ENCODE measurements around the gene ZIK1. TPM values are rescaled to one million over a fixed set of nuclear protein-coding genes. Genes with fewer than 3 reads are reported as not detected.

ZIK1 gene
- total and polyA plus RNA-seq, 2 of the 8 experiments (the other 6 are each of a cell fraction or from before 2014, with no cell fraction given), result 19.4 to 36.5 TPM

DNA sequence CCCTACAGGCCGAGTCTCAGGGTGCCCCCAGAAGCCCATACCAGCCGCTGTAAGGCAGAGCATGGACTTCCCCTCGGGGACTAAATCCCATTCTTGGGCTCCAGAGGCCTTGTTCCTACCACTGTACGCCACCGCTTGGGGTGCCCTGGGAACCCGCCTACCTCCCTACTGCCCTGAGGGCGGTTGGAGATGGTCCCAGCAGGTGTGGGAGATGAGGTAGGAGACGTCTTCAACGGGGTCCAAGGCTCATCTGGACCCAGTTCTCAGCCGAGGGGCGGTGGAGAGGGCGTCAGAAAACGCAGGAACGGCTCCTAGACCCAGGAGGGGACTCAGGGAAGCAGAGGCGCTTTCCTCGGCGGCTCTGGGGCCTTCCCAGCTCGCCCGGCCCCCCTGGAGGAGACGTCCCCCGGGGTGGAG, 833 bp upstream of the ZIK1 start:
- POLR2A ChIA-PET (ENCODE audit: partially characterized antibody), result interaction anchor here (0.6 to 2.1 kb wide), 14 partner anchors 8 to 247 kb away, joined by 3 to 11 read pairs (median 3); partner anchors contain the start of genes ZNF134, ZNF154, ZNF211 and ZNF530
- no peak overlapping the region for H3K14ac ChIP-seq (ENCODE audit: insufficient read length)
- H3K79me1 ChIP-seq (ENCODE audit: low read depth, low read length), result peaks cover 17% of the 10 kb centered on the region
- peak overlapping the region; percentile 30; the same call in 1 of the 2 replicates for H2BK12ac ChIP-seq (ENCODE audit: low read depth, low read length)
- CTCF ChIA-PET (ENCODE audit: partially characterized antibody), result no interaction called here
- DNase-seq (ENCODE audit: low read depth in 1 of 2, low spot score in 2 of 2) (no peak), FAIRE-seq (no peak)
- peak overlapping the region; percentile 4 for H4K91ac ChIP-seq (replicated peaks; ENCODE audit: insufficient read length, low read length)
- peak overlapping the region; percentile 42 to 95 (median 93) for H3K4me3 ChIP-seq (ENCODE audit: extremely low read depth in 1 of 4, insufficient read depth in 2 of 4, low read depth in 3 of 4, low read length in 4 of 4)
- 33% methylated on average over 21 of the region's 21 CpGs; no CpG with 5 or more reads in 1 of the 2 experiments for WGBS, 2 experiments (ENCODE audit: extremely low coverage in 1 of 2, insufficient coverage in 1 of 2, insufficient read length in 1 of 2, insufficient replicate concordance in 2 of 2, low coverage in 1 of 2, low lambda C conversion rate in 2 of 2, missing lambda C conversion rate in 1 of 2)
- no peak overlapping the region for H2BK15ac ChIP-seq (ENCODE audit: low read length)
- H2BK5ac ChIP-seq (ENCODE audit: low read depth, low read length), result no peak overlapping the region; the same call in 1 of the 2 replicates
- H2BK20ac ChIP-seq (ENCODE audit: low read length), result no peak overlapping the region
- H3K36me3 ChIP-seq (ENCODE audit: control insufficient read depth in 2 of 4, insufficient read depth in 4 of 4, low read length in 3 of 4), result peaks cover 7 to 25% (median 16%) of the 10 kb centered on the region in 4 experiments; a peak in 7 of 8 replicates
- no peak overlapping the region; the same call in 1 of the 2 replicates for H3K27ac ChIP-seq (ENCODE audit: low read depth, low read length)
- peak overlapping the region; percentile 27 for H4K5ac ChIP-seq (ENCODE audit: insufficient read length, low read depth, low read length)
- H2BK120ac ChIP-seq (replicated peaks; ENCODE audit: low read depth, low read length), result no peak overlapping the region
- peaks cover 14 to 22% of the 10 kb centered on the region in 2 experiments; a peak in 3 of 4 replicates for H3K9me3 ChIP-seq (ENCODE audit: insufficient read depth in 2 of 2, low read depth in 1 of 2, low read length in 1 of 2)
- peak overlapping the region; percentile 81 to 98 for H3K4me2 ChIP-seq (ENCODE audit: insufficient read depth in 1 of 2, low read depth in 2 of 2, low read length in 2 of 2)
- H3K18ac ChIP-seq (ENCODE audit: extremely low read depth, low read length), result peak overlapping the region; percentile 26
- no peak overlapping the region for H2AK5ac ChIP-seq (ENCODE audit: low read depth, low read length)
- no peak overlapping the region for H3K4ac ChIP-seq (replicated peaks; ENCODE audit: insufficient read length, low read depth, low read length)
- H3K23ac ChIP-seq (ENCODE audit: insufficient read length), result no peak overlapping the region
- H3K4me1 ChIP-seq (replicated peaks in 1 of 4; ENCODE audit: control insufficient read depth in 3 of 4, insufficient read depth in 4 of 4, low read length in 3 of 4), result peaks cover 4 to 13% (median 8%) of the 10 kb centered on the region in 4 experiments; a peak in 6 of 7 replicates
- no peak overlapping the region; the same call in 1 of the 2 replicates for H2AFZ ChIP-seq (ENCODE audit: low read length)
- peak overlapping the region; percentile 98; the same call in 1 of the 2 replicates for H4K8ac ChIP-seq (ENCODE audit: extremely low read depth, insufficient read depth, low read length)
- H4K20me1 ChIP-seq (replicated peaks in 1 of 2; ENCODE audit: control insufficient read depth in 1 of 2, insufficient read depth in 2 of 2, low read length in 2 of 2), result no peaks in the 10 kb centered on the region
- H3K23me2 ChIP-seq (ENCODE audit: low read depth, low read length), result peaks cover 12% of the 10 kb centered on the region; the same call in 1 of the 2 replicates
- peak overlapping the region in 3 of 4 experiments; percentile 24 to 73 (median 68); a peak in 5 of 7 replicates for H3K9ac ChIP-seq (replicated peaks in 1 of 4; ENCODE audit: extremely low read depth in 1 of 4, low read depth in 3 of 4, low read length in 3 of 4)
- H3K79me2 ChIP-seq (ENCODE audit: control insufficient read depth in 1 of 2, insufficient read depth in 2 of 2, low read length in 2 of 2), result peaks cover 11 to 39% of the 10 kb centered on the region in 2 experiments
- no peak overlapping the region for H3K56ac ChIP-seq (replicated peaks; ENCODE audit: insufficient read length, low read depth, low read length)
- peaks cover 0 to 5% (median 2%) of the 10 kb centered on the region in 4 experiments; a peak in 2 of 7 replicates for H3K27me3 ChIP-seq (replicated peaks in 1 of 4; ENCODE audit: control insufficient read depth in 3 of 4, extremely low read depth in 1 of 4, insufficient read depth in 3 of 4, low read length in 3 of 4)
- TF ChIP-seq, protein P1, sequence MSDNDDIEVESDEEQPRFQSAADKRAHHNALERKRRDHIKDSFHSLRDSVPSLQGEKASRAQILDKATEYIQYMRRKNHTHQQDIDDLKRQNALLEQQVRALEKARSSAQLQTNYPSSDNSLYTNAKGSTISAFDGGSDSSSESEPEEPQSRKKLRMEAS (IDR thresholded peaks at IDR 0.05), result no peak
- TF ChIP-seq, protein P2, sequence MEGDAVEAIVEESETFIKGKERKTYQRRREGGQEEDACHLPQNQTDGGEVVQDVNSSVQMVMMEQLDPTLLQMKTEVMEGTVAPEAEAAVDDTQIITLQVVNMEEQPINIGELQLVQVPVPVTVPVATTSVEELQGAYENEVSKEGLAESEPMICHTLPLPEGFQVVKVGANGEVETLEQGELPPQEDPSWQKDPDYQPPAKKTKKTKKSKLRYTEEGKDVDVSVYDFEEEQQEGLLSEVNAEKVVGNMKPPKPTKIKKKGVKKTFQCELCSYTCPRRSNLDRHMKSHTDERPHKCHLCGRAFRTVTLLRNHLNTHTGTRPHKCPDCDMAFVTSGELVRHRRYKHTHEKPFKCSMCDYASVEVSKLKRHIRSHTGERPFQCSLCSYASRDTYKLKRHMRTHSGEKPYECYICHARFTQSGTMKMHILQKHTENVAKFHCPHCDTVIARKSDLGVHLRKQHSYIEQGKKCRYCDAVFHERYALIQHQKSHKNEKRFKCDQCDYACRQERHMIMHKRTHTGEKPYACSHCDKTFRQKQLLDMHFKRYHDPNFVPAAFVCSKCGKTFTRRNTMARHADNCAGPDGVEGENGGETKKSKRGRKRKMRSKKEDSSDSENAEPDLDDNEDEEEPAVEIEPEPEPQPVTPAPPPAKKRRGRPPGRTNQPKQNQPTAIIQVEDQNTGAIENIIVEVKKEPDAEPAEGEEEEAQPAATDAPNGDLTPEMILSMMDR (IDR thresholded peaks at IDR 0.05; ENCODE audit: control extremely low read depth in 1 of 3, insufficient read depth in 1 of 3, low read depth in 1 of 3, low read length in 3 of 3), result no peak
- TF ChIP-seq SP4 (IDR thresholded peaks at IDR 0.05; ENCODE audit: low read length) (no peak), SIX5 (IDR thresholded peaks at IDR 0.05; ENCODE audit: low read depth, low read length) (no peak), CHD1 (IDR thresholded peaks at IDR 0.05; ENCODE audit: low read depth, low read length) (no peak), HDAC2 (IDR thresholded peaks at IDR 0.05; ENCODE audit: borderline replicate concordance in 1 of 2, low read depth in 2 of 2, low read length in 2 of 2) (no peak), KDM4A (IDR thresholded peaks at IDR 0.05; ENCODE audit: low read depth, low read length, severe bottlenecking) (no peak), FOSL1 (IDR thresholded peaks at IDR 0.05; ENCODE audit: insufficient read depth, low read depth, low read length) (no peak), RBBP5 (IDR thresholded peaks at IDR 0.05; ENCODE audit: borderline replicate concordance, low read depth, low read length) (no peak), BCL11A (IDR thresholded peaks at IDR 0.05; ENCODE audit: low read depth in 2 of 2, low read length in 2 of 2) (no peak)

Data from H1 (cell line).